ENCODE data around the gene ANKLE1. TPM values are rescaled to one million over a fixed set of nuclear protein-coding genes. Genes with fewer than 3 reads are reported as not detected.
A peak's percentile ranks its signal among the peaks of the same experiment; 100 is the strongest.

The ANKLE1 gene
- total and polyA plus RNA-seq, 10 of the 15 experiments (the other 5 are each of a cell fraction or from before 2014, with no cell fraction given), result 2.2 to 17.9 (median 10.9) TPM

DNA sequence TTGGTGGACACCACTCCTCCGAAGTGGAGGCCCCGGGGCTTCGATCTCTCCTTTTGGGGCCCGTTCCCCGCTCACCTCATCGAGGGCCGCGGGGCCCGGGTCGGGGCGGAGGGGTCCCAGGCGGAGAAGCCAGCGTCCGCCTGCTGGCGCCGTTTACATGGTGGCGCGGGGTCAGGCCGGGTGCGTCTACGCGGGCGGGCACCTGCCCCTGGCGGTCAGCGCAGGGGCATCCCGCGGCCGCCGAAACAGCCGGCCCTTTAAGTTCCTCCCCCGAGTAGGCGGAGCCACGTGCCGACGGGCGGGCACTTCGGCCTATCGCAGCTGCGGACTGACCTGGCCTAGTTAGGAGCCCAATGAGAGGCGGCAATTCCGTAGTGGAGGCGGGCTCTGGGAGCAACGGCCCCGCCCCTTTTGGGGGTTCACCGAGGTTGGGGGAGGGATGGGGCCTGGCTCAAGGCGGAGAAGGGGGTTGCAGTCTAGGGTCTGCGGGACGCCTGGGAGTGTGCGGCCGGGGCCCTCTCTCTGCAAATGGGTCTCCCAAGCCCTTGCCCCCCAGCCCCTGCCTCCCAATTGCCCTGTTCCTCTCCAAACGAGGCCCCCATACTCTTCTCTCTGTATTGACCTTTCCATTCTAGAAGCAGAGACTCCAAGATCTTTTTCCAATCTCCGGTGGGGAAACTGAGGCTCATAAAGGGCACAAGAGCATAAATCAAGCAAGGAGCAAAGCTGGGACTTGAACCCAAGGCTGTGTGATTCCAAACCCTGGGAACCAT, 21.7 kb downstream of the ANKLE1 start, which contains the start of gene ABHD8 (continued):
- TF ChIP-seq, protein P1, sequence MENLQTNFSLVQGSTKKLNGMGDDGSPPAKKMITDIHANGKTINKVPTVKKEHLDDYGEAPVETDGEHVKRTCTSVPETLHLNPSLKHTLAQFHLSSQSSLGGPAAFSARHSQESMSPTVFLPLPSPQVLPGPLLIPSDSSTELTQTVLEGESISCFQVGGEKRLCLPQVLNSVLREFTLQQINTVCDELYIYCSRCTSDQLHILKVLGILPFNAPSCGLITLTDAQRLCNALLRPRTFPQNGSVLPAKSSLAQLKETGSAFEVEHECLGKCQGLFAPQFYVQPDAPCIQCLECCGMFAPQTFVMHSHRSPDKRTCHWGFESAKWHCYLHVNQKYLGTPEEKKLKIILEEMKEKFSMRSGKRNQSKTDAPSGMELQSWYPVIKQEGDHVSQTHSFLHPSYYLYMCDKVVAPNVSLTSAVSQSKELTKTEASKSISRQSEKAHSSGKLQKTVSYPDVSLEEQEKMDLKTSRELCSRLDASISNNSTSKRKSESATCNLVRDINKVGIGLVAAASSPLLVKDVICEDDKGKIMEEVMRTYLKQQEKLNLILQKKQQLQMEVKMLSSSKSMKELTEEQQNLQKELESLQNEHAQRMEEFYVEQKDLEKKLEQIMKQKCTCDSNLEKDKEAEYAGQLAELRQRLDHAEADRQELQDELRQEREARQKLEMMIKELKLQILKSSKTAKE (IDR thresholded peaks at IDR 0.05; ENCODE audit: low read depth, poor library complexity, severe bottlenecking), result no peak
- TF ChIP-seq YY1 (IDR thresholded peaks at IDR 0.05; ENCODE audit: low read depth, low read length) (peak; percentile 32; the same call in 1 of the 2 replicates), HDAC6 (IDR thresholded peaks at IDR 0.05; ENCODE audit: unreplicated experiment) (no peak), ZNF274 (IDR thresholded peaks at IDR 0.05; ENCODE audit: insufficient read depth, insufficient read length) (no peak), TCF12 (IDR thresholded peaks at IDR 0.05; ENCODE audit: low read depth, low read length) (0 out of 2 replicates have a peak, but pooled peaks have one; percentile 20), CBFB (IDR thresholded peaks at IDR 0.05; ENCODE audit: low read depth) (no peak), NFYA (IDR thresholded peaks at IDR 0.05; ENCODE audit: borderline replicate concordance, low read depth, low read length) (peak; percentile 23; the same call in 1 of the 2 replicates), MXI1 (IDR thresholded peaks at IDR 0.05; ENCODE audit: low read depth, low read length) (peak; percentile 39; the same call in 1 of the 2 replicates), ZSCAN29 (IDR thresholded peaks at IDR 0.05) (peak; percentile 99), HCFC1 (IDR thresholded peaks at IDR 0.05; ENCODE audit: low read length) (0 out of 2 replicates have a peak, but pooled peaks have one; percentile 21), RAD51 (IDR thresholded peaks at IDR 0.05) (peak; percentile 33; the same call in 1 of the 2 replicates), SPI1 (IDR thresholded peaks at IDR 0.05; ENCODE audit: borderline replicate concordance, insufficient read depth, low read depth, low read length) (peak; percentile 39; the same call in 1 of the 2 replicates), BACH1 (IDR thresholded peaks at IDR 0.05; ENCODE audit: borderline replicate concordance) (peak; percentile 34; the same call in 1 of the 2 replicates), NR2F1 (conservative IDR thresholded peaks at IDR 0.05) (peak; percentile 89), POLR2AphosphoS2 (IDR thresholded peaks at IDR 0.05; ENCODE audit: low read depth, low read length) (0 out of 2 replicates have a peak, but pooled peaks have one; percentile 29), CHD2 (IDR thresholded peaks at IDR 0.05; ENCODE audit: borderline replicate concordance, low read depth, low read length) (peak; percentile 93)
- TF ChIP-seq, protein P2, sequence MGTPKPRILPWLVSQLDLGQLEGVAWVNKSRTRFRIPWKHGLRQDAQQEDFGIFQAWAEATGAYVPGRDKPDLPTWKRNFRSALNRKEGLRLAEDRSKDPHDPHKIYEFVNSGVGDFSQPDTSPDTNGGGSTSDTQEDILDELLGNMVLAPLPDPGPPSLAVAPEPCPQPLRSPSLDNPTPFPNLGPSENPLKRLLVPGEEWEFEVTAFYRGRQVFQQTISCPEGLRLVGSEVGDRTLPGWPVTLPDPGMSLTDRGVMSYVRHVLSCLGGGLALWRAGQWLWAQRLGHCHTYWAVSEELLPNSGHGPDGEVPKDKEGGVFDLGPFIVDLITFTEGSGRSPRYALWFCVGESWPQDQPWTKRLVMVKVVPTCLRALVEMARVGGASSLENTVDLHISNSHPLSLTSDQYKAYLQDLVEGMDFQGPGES (IDR thresholded peaks at IDR 0.05), result peak; percentile 84
- TF ChIP-seq, protein P3, sequence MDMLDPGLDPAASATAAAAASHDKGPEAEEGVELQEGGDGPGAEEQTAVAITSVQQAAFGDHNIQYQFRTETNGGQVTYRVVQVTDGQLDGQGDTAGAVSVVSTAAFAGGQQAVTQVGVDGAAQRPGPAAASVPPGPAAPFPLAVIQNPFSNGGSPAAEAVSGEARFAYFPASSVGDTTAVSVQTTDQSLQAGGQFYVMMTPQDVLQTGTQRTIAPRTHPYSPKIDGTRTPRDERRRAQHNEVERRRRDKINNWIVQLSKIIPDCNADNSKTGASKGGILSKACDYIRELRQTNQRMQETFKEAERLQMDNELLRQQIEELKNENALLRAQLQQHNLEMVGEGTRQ (IDR thresholded peaks at IDR 0.05; ENCODE audit: borderline replicate concordance, low read depth, low read length), result peak; percentile 40
- TF ChIP-seq, protein P4, sequence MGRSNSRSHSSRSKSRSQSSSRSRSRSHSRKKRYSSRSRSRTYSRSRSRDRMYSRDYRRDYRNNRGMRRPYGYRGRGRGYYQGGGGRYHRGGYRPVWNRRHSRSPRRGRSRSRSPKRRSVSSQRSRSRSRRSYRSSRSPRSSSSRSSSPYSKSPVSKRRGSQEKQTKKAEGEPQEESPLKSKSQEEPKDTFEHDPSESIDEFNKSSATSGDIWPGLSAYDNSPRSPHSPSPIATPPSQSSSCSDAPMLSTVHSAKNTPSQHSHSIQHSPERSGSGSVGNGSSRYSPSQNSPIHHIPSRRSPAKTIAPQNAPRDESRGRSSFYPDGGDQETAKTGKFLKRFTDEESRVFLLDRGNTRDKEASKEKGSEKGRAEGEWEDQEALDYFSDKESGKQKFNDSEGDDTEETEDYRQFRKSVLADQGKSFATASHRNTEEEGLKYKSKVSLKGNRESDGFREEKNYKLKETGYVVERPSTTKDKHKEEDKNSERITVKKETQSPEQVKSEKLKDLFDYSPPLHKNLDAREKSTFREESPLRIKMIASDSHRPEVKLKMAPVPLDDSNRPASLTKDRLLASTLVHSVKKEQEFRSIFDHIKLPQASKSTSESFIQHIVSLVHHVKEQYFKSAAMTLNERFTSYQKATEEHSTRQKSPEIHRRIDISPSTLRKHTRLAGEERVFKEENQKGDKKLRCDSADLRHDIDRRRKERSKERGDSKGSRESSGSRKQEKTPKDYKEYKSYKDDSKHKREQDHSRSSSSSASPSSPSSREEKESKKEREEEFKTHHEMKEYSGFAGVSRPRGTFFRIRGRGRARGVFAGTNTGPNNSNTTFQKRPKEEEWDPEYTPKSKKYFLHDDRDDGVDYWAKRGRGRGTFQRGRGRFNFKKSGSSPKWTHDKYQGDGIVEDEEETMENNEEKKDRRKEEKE (IDR thresholded peaks at IDR 0.05), result no peak
- TF ChIP-seq, protein P5, sequence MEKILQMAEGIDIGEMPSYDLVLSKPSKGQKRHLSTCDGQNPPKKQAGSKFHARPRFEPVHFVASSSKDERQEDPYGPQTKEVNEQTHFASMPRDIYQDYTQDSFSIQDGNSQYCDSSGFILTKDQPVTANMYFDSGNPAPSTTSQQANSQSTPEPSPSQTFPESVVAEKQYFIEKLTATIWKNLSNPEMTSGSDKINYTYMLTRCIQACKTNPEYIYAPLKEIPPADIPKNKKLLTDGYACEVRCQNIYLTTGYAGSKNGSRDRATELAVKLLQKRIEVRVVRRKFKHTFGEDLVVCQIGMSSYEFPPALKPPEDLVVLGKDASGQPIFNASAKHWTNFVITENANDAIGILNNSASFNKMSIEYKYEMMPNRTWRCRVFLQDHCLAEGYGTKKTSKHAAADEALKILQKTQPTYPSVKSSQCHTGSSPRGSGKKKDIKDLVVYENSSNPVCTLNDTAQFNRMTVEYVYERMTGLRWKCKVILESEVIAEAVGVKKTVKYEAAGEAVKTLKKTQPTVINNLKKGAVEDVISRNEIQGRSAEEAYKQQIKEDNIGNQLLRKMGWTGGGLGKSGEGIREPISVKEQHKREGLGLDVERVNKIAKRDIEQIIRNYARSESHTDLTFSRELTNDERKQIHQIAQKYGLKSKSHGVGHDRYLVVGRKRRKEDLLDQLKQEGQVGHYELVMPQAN (conservative IDR thresholded peaks at IDR 0.05), result peak; percentile 70

Measured in GM12878 (cell line).